GM19452 (cell line): ENCODE measurements around the gene LRRN1.

ENCODE experiments used
- ATAC-seq: cut with Tn5 transposase; IDR thresholded peaks from one replicate; pipeline ENCODE4 v1.9.1; 2021; ENCODE audit not compliant: unreplicated experiment

LRRN1 gene

DNA sequence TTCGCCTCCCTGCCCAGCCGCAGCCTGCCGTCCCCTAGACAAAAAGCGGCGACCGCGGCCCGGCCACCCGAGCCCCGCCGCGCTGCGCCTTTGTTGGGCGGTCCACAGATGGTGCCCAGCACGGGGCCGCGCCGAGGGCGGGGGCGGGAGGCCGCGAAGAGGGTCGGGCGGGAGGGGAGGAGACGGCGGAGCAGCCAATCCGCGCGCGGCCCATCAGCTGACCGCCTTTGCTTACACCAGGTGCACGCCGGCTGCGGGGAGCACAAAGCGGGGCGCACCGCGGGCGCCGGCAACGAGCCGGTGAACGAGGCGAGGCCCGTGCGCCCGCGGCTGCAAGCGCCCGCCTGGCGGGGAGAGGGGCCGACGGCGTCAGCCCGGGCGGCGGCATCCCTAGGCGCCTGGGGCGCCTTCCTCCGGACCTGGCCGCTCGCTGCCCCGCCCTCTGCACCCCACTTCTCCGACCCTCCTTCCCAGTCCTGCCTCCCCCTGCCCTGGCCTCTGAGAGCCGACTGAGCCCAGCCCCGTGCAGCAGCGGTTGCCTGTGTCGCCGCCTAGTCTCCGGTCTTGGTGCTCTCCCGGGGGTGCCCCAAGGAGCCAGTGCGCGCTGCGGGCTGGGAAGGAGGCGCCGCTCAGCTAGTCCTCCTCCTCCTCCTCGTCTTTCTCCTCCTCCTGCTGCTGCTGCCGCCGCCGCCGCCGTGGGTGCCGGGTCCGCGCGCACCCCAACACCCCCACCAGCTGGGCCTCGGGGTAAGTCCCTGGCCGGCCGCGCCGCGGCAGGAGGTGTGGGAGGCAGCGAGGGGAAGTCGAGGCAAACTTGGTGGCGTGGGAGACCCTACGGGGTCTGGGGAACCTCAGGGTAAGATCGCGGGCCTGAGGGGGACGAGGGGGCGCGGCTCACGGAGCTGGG, at the start of gene LRRN1:
TSS of gene LRRN1 (plus strand) at position 259 of the 907 bp plus-strand sequence. CDS start 45,211 bp downstream, outside the sequence.
- no peak for ATAC-seq

DNA sequence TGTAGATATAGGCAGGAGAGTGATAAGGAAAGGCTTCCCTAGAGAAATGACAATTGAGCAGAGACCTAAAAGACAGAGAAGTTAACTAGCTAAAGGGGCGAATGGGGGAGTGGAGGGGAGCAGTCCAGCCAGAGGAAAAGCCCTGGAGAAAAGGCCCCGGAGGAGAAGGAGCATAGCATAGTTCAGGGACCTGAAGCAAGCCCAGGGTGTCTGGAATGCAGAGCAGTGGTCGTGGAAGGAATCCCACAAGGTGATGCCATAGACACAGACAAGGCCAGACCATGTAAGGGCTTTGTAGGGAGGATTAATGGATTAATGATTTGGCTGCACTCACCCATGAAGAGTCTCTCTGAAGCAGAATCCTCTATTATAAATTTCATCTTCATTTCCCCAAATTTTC, 45.8 kb upstream of the LRRN1 start:
- no peak for ATAC-seq

DNA sequence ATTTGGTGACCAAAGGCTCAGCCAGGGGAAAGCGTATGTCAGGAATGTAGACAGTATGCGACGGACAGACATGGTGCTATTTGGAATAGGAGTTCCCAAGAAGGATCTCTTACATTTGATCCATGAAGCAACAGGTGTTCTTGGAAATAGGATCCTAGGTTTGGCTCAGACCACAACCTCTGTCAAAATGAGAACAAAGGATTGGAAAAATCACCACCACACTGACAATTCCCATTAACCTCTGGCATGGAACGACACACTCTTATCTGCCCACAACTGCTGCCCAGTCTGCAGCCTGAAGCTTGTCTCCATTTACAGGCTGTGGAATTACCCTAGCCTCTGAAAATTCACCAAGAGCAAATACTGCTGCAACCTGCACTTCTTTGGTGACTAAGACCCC, 33.6 kb upstream of the LRRN1 start:
- ATAC-seq: no peak

GRCh38 chr3:3766140-3766539, 33.1 kb upstream of the LRRN1 start:
- no peak for ATAC-seq

DNA sequence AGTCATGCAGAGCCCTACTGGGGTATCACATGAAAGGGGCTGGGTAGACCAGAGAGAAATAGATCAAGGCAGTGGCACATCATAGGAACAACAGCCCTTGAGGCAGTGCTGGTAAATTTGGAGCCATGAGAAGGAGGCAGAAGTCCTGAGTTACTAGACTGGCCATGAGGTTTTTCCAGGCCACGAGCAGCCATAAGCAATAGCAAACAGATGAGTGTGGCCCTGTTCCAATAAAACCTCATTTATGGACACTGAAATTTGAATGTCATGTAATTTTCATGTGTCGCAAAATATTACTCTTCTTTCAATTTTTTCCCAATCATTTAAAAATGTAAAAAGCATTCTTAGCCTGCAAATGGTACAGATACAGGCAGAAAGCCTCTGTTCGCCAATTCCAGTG, 28.1 kb upstream of the LRRN1 start:
- no peak for ATAC-seq

DNA sequence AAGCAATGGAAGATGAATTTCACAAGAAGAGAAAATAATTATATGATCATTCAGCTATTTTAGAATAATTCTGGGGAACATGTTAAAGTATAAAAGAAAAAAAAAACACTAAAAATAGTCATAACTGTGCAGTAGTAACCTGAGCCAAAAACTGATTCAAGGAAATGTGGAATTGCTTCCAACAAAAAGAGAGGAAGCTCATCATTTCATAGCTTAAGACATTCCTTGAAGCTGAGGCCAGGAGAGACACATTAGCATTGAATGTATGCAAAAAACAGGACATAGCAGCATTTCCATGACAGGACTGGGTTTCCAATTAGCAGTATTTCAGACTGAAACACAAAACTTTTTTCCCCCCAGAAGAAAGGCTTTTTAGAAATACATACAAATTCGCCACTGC, 27.7 kb upstream of the LRRN1 start:
- ATAC-seq: no peak

DNA sequence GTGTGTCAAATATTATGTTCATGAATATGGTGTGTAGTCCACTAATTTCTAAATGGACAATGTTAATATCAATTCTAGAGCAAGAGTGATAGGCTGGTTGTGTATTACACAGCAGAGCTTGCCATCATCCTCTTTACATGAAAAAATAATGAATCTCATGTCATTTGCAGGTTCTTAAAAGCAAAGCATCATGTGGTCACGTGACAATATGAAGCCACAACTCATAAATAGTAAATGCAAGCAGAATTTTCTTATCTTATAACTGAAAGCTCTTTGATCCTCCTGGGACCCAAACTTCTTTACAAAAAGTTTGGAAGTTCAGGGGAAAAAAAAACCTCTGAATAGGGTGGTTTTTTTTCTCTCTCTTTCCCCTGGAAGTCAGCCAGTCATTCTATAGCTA, 26.9 kb upstream of the LRRN1 start:
- ATAC-seq: no peak

GRCh38 chr3:3772920-3773319, 26.3 kb upstream of the LRRN1 start:
- no peak for ATAC-seq

DNA sequence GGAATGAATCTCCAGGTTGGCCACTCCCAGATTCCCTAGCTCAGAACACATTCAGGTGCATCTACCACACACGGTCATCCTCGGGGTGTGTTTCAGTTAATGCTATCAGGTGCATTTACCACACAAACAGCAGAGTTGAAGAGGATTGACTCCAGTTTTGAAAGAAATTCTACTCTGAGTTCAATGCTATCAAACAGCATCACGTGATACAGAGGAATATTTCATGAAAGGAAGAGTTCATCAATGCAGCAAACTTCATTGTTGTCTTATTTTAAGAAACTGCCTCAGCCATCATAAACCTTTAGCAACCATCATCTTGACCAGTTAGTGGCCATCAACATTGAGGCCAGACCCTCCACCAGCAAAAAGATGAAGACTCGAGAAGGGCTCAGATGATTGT, 22.6 kb upstream of the LRRN1 start:
- ATAC-seq: no peak

DNA sequence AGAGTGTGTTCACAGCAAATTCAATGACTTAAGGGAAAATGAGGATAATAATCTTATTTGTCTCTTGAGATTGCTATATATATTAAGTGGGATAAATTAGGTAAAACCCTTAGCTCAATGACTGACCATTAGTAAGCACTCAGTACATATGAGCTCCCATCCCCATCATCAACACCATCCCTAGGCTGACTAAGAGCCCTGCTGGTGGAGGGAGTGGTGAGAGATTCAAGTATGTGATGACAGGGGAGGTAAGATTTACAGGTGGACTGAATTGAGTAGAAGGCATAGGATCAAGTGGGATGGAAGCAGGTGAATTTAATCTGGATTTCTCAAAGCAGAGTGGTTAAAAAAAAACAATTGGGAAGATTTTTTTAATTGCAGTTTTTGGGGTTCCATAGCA, 21.0 kb upstream of the LRRN1 start:
- ATAC-seq: no peak

DNA sequence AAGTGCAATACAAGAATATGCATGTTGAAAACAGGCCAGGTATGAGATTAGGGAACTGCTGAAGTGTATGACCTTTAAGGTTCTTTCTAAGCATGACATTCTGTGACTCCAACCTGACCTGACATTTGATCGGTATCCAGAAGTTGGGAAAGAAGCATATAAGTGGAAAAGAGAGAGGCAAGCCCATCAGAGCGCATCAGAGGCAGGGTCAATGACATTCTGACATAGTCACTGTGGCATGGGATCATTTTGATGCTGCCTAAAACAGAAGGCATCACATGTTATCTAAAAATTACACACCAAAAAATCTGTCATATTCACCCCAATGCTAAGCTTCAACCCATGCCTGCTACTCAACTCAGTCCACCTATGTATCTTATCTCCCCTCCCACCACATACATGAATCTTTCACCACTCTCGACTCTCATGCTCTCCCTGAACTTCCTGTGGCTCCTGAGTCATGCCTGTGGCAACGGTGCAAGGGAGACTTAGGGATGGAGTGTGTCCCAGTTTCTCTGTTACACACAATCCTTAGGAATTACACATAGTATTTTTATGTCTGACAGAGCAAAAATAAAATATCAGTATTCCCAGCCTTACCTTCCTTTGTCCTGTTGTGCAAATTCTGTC, 20.5 kb upstream of the LRRN1 start:
- ATAC-seq: no peak

GRCh38 chr3:3782457-3782856, 16.8 kb upstream of the LRRN1 start:
- ATAC-seq: no peak

GRCh38 chr3:3783210-3783609, 16.0 kb upstream of the LRRN1 start:
- ATAC-seq: no peak

- no peak for ATAC-seq
Observed at GRCh38 chr3:3783696-3784095, 15.5 kb upstream of the LRRN1 start.

DNA sequence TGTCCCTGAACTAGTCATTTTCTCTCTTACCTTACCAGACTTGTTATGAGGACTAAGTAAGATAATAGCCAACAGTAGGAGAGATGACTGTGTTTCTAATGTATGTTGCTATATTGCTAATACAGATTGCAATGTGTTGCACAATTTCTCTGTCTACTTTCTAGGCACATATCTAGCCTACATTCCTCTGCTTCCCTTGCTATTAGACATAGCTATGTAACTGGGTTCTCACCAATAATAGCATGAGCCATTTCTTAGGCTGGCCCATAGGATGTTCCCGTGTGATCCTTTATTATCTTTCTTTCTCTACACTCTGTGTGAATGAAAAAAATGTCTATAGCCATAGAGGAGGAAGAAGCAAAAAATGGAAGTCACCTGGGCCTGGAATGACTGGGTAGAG, 6.8 kb upstream of the LRRN1 start:
- ATAC-seq: no peak

DNA sequence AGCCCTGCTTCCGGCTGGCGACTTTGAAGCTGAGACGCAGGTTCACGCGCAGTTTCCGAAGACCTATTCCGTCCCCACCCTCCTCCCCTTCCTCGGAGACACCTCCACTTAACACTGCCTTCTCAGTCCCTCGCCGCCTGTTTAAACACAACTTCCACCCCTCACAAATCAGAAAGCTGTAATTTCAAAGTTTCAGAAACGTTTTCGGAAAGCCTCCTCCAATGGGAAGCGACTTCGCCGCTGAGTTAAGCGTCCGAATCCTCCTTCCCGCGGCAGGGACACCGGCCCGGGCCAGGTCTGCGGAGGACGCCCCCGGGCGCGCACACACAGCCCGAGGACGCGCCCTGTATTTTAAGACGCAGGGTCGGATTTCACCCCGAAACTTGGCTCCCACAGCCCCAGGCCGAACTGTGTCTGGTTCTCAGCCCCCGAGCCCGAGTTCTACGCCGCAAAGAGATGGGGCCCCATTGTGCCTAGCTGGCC, 559 bp upstream of the LRRN1 start:
- ATAC-seq: no peak

- no peak for ATAC-seq
Observed at GRCh38 chr3:3800080-3800455, 837 bp downstream of the LRRN1 start.

DNA sequence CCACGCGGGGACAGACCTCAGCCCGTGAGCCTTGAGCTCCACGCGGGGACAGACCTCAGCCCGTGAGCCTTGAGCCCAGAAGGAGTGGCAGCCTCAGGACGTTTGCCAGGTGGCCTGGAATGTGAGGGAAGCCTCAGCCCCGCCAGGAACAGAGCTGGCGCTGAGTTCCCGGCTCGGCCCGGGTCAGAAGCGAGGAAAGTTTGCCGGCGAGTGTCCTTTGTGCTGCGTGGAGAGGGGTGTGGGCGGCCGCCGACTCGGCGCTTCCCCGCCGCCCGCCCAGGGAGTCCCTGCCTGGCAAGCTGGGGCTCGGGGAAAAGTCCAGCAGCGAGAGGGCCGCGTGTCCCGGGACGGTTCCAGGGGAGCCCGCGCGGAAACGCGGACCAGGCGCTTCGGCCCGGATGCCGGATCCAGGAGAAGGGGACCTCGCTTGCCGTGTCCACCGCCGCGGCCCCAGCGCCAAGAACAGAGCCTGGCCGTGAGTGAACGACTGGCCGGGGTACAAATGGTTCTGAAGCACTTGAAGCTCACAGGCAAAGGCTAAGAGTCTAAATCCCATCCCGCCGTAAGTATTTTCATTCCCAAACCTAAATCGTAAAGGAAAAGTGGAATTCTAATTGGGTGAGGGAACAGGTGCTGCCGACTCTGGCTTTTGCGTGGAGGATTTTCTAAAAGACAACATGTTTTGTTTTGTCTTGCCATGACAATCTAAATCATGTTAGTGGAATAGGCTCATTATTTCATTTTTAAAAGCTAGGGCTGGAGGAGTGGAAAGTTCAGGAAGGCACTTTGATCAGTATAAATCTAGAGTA, 1.7 kb downstream of the LRRN1 start:
- no peak for ATAC-seq

GRCh38 chr3:3801494-3801841, 2.2 kb downstream of the LRRN1 start:
- ATAC-seq: no peak

DNA sequence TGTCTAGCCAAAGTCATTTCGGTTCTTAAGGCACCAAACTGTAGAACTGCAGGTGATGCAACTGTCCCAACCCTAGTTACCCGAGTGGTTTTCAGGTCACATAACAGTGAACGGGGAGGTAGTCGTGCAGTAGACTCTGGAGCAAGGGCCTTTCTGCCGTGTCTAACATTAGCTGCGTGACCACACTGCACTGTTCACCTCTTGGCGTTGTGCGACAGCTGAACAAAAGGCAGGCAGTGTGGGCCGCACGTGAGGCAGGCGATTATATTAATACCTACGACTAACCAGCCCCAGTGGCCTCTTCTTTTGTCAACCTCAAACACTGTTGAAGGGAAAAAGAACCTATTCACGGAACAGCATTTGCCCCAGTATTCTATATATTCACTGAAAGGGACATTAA, 2.8 kb downstream of the LRRN1 start:
- no peak for ATAC-seq

DNA sequence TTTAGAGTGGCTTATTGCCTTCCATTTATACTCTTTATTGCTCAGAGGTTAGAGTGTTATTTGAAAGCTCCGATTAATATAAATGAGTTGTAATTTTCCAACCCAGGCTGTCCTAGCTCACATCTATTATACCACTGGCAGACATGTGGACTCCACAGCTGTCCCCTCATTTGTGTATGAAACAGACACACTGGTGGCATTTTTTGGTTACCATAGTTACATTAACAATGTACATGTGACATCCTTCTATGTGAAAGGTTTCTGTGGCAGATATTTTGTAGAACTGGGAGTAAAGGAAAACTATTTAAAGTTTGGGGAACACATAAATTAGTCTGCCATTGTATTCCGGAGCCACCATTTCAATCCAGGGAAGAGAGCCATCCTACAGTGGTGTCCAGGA, 5.3 kb downstream of the LRRN1 start:
- ATAC-seq: no peak

DNA sequence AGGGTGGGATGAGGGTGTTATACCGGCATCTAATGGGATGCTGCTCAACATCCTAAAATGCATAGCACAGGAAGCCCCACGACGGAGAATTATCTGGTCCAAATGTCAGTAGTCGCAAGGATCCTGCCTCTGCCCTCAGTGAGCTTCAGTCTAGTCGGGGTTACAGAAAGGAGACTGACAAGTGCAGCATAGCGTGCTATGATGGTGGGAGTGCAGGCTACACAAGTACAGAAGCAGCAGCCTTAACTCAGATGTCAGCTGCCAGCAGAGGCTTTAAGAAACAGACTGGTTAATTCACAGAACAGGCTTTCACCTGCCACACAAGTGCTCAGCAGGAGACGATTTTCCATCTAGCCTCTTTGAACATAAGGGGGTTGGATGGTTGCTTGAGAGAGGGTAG, 6.9 kb downstream of the LRRN1 start:
- no peak for ATAC-seq
